ENCODE data around the gene PLCB1.

PLCB1 gene

GRCh38 chr20:8246153-8246552 lies 114.1 kb downstream of the PLCB1 start:
- DNase-seq (ENCODE audit: low read depth in 2 of 2): no peak

- DNase-seq (ENCODE audit: low read depth in 2 of 2): no peak
Measured at GRCh38 chr20:8246716-8247115, 114.7 kb downstream of the PLCB1 start.

GRCh38 chr20:8248051-8248450 lies 116.0 kb downstream of the PLCB1 start:
- DNase-seq (ENCODE audit: low read depth in 2 of 2): no peak

GRCh38 chr20:8249634-8250033 lies 117.6 kb downstream of the PLCB1 start:
- DNase-seq (ENCODE audit: low read depth in 2 of 2): no peak

- no peak for DNase-seq (ENCODE audit: low read depth in 2 of 2)
Measured at GRCh38 chr20:8250539-8251200, 118.6 kb downstream of the PLCB1 start.

GRCh38 chr20:8251201-8251575 lies 119.1 kb downstream of the PLCB1 start:
- no peak for DNase-seq (ENCODE audit: low read depth in 2 of 2)

GRCh38 chr20:8254911-8255582 lies 123.0 kb downstream of the PLCB1 start:
- no peak for DNase-seq (ENCODE audit: low read depth in 2 of 2)

- no peak for DNase-seq (ENCODE audit: low read depth in 2 of 2)
Measured at GRCh38 chr20:8255945-8256632, 124.0 kb downstream of the PLCB1 start.

GRCh38 chr20:8260837-8261251 lies 128.8 kb downstream of the PLCB1 start:
- no peak for DNase-seq (ENCODE audit: low read depth in 2 of 2)

- no peak for DNase-seq (ENCODE audit: low read depth in 2 of 2)
Measured at GRCh38 chr20:8262721-8263120, 130.7 kb downstream of the PLCB1 start.

GRCh38 chr20:8265588-8265987 lies 133.5 kb downstream of the PLCB1 start:
- DNase-seq (ENCODE audit: low read depth in 2 of 2): no peak

GRCh38 chr20:8267009-8267408 lies 134.9 kb downstream of the PLCB1 start:
- DNase-seq (ENCODE audit: low read depth in 2 of 2): no peak

- no peak for DNase-seq (ENCODE audit: low read depth in 2 of 2)
Measured at GRCh38 chr20:8271727-8272126, 139.7 kb downstream of the PLCB1 start.

- DNase-seq (ENCODE audit: low read depth in 2 of 2): no peak
Measured at GRCh38 chr20:8272766-8273165, 140.7 kb downstream of the PLCB1 start.

GRCh38 chr20:8284902-8285301 lies 152.8 kb downstream of the PLCB1 start:
- no peak for DNase-seq (ENCODE audit: low read depth in 2 of 2)

GRCh38 chr20:8287340-8287739 lies 155.3 kb downstream of the PLCB1 start:
- no peak for DNase-seq (ENCODE audit: low read depth in 2 of 2)

GRCh38 chr20:8291200-8291599 lies 159.1 kb downstream of the PLCB1 start:
- DNase-seq (ENCODE audit: low read depth in 2 of 2): no peak

- DNase-seq (ENCODE audit: low read depth in 2 of 2): no peak
Measured at GRCh38 chr20:8291873-8292272, 159.8 kb downstream of the PLCB1 start.

GRCh38 chr20:8292793-8293192 lies 160.7 kb downstream of the PLCB1 start:
- DNase-seq (ENCODE audit: low read depth in 2 of 2): no peak

GRCh38 chr20:8293750-8294149 lies 161.7 kb downstream of the PLCB1 start:
- no peak for DNase-seq (ENCODE audit: low read depth in 2 of 2)

- DNase-seq (ENCODE audit: low read depth in 2 of 2): no peak
Measured at GRCh38 chr20:8296536-8296935, 164.5 kb downstream of the PLCB1 start.

GRCh38 chr20:8298426-8299043 lies 166.5 kb downstream of the PLCB1 start:
- DNase-seq (ENCODE audit: low read depth in 2 of 2): no peak

GRCh38 chr20:8299921-8300320 lies 167.9 kb downstream of the PLCB1 start:
- DNase-seq (ENCODE audit: low read depth in 2 of 2): no peak

Data from stimulated activated CD4-positive, alpha-beta T cell treated with anti-CD3 and anti-CD28 coated beads, Interleukin-15, amount 100 ng/mL, for 48 hours (primary cell).